H1 (cell line): ENCODE results near the gene ACO1. TPM values are rescaled to one million over a fixed set of nuclear protein-coding genes. Genes with fewer than 3 reads are reported as not detected.

ENCODE experiments used
- CTCF ChIA-PET: fragments of 300-600 bp; sonication (Branson Sonifier 250); formaldehyde crosslinking; loops from one replicate; lab custom pipeline; 2021; ENCODE audit not compliant: partially characterized antibody; lab: Charles Lee
- POLR2A ChIA-PET: fragments of 300-600 bp; sonication (Branson Sonifier 250); formaldehyde crosslinking; loops from one replicate; lab custom pipeline; 2021; ENCODE audit warnings: inconsistent platforms; ENCODE audit not compliant: partially characterized antibody; lab: Charles Lee
- DNase-seq, 2 experiments: peaks; one replicate each; pipeline versions ENCODE4 v3.0.0 to v3.0.0-alpha.2; 2010 to 2022; ENCODE audit warnings: low spot score in 2 of 2, low read depth in 1 of 2, mixed read lengths in 1 of 2
- FAIRE-seq: peaks from 2 replicates; lab custom pipeline; 2011; peaks lifted over from hg19 to GRCh38; lab: Jason Lieb, UNC
- H2AFZ ChIP-seq: 2 replicates; pipeline ENCODE4 v1.8.1; 2012; ENCODE audit warnings: low read length, inconsistent platforms
- H2AK5ac ChIP-seq: 2 replicates; pipeline ENCODE4 v1.6.1; 2013; ENCODE audit warnings: low read depth, low read length
- H2BK120ac ChIP-seq: replicated peaks from 2 replicates; pipeline ENCODE3; 2013; ENCODE audit warnings: low read depth, low read length, inconsistent platforms
- H2BK12ac ChIP-seq: 2 replicates; pipeline ENCODE4 v1.6.1; 2013; ENCODE audit warnings: low read depth, low read length
- H2BK15ac ChIP-seq: 2 replicates; pipeline ENCODE4 v1.6.1; 2013; ENCODE audit warnings: low read length
- H2BK20ac ChIP-seq: 2 replicates; pipeline ENCODE4 v1.6.1; 2013; ENCODE audit warnings: low read length
- H2BK5ac ChIP-seq: 2 replicates; pipeline ENCODE4 v1.6.1; 2013; ENCODE audit warnings: low read depth, low read length
- H3K14ac ChIP-seq: 2 replicates; pipeline ENCODE4 v1.6.1; 2013; ENCODE audit warnings: inconsistent platforms; ENCODE audit not compliant: insufficient read length
- H3K18ac ChIP-seq: 2 replicates; pipeline ENCODE4 v1.6.1; 2013; ENCODE audit warnings: low read length; ENCODE audit errors: extremely low read depth
- H3K23ac ChIP-seq: 2 replicates; pipeline ENCODE4 v1.6.1; 2013; ENCODE audit warnings: inconsistent platforms; ENCODE audit not compliant: insufficient read length
- H3K23me2 ChIP-seq: 2 replicates; pipeline ENCODE4 v1.6.1; 2013; ENCODE audit warnings: low read depth, low read length
- H3K27ac ChIP-seq: 2 replicates; pipeline ENCODE4 v1.6.1; 2011; ENCODE audit warnings: low read depth, low read length, inconsistent platforms
- H3K27me3 ChIP-seq, 4 experiments: replicated peaks in 1 of 4; 1 replicate in 1 of 4; 2 replicates in 3 of 4; pipeline versions ENCODE4 v1.6.1 to v1.8.1; 2011 to 2013; ENCODE audit warnings: low read length in 3 of 4, mild to moderate bottlenecking in 3 of 4, inconsistent platforms in 2 of 4, mixed read lengths in 2 of 4, moderate library complexity in 1 of 4; ENCODE audit not compliant: control insufficient read depth in 3 of 4, insufficient read depth in 3 of 4; ENCODE audit errors: extremely low read depth in 1 of 4
- H3K36me3 ChIP-seq, 4 experiments: 2 replicates each; pipeline versions ENCODE4 v1.6.1 to v1.8.1; 2011 to 2013; ENCODE audit warnings: mild to moderate bottlenecking in 4 of 4, low read length in 3 of 4, moderate library complexity in 2 of 4, control low read depth in 1 of 4, inconsistent platforms in 1 of 4; ENCODE audit not compliant: insufficient read depth in 4 of 4, control insufficient read depth in 2 of 4
- H3K4ac ChIP-seq: replicated peaks from 2 replicates; pipeline ENCODE3; 2013; ENCODE audit warnings: low read length, low read depth, mixed read lengths, inconsistent platforms; ENCODE audit not compliant: insufficient read length
- H3K4me1 ChIP-seq, 4 experiments: replicated peaks in 1 of 4; 1 replicate in 1 of 4; 2 replicates in 3 of 4; pipeline versions ENCODE4 v1.6.1 to v1.8.1; 2011 to 2013; ENCODE audit warnings: low read length in 3 of 4, inconsistent platforms in 2 of 4, mixed read lengths in 1 of 4; ENCODE audit not compliant: insufficient read depth in 4 of 4, control insufficient read depth in 3 of 4
- H3K4me2 ChIP-seq, 2 experiments: 2 replicates each; pipeline versions ENCODE4 v1.6.1 to v1.8.1; 2011 to 2013; ENCODE audit warnings: low read depth in 2 of 2, low read length in 2 of 2, control low read depth in 1 of 2, inconsistent platforms in 1 of 2, mild to moderate bottlenecking in 1 of 2; ENCODE audit not compliant: insufficient read depth in 1 of 2
- H3K4me3 ChIP-seq, 4 experiments: fragments of 200-600, 300-600 bp in 1 of 4; sonication (generic), shearing (Covaris generic), sonication (Bioruptor Twin) in 1 of 4; 2 replicates each; pipeline versions ENCODE4 v1.5.1 to v1.8.1; 2011 to 2016; ENCODE audit warnings: low read length in 4 of 4, low read depth in 3 of 4, control low read depth in 2 of 4, inconsistent platforms in 2 of 4, mild to moderate bottlenecking in 2 of 4, mixed read lengths in 1 of 4, moderate library complexity in 1 of 4; ENCODE audit not compliant: insufficient read depth in 2 of 4; ENCODE audit errors: extremely low read depth in 1 of 4
- H3K56ac ChIP-seq: replicated peaks from 2 replicates; pipeline ENCODE3; 2013; ENCODE audit warnings: low read depth, mild to moderate bottlenecking, mixed read lengths, low read length, inconsistent platforms; ENCODE audit not compliant: insufficient read length
- H3K79me1 ChIP-seq: 2 replicates; pipeline ENCODE4 v1.6.1; 2013; ENCODE audit warnings: low read depth, low read length, control low read depth
- H3K79me2 ChIP-seq, 2 experiments: 2 replicates each; pipeline versions ENCODE4 v1.6.1 to v1.8.1; 2012 to 2013; ENCODE audit warnings: low read length in 2 of 2, mild to moderate bottlenecking in 2 of 2, inconsistent platforms in 1 of 2; ENCODE audit not compliant: insufficient read depth in 2 of 2, control insufficient read depth in 1 of 2
- H3K9ac ChIP-seq, 4 experiments: replicated peaks in 1 of 4; 1 replicate in 1 of 4; 2 replicates in 3 of 4; pipeline versions ENCODE4 v1.6.1 to v1.8.1; 2011 to 2013; ENCODE audit warnings: low read depth in 3 of 4, low read length in 3 of 4, control low read depth in 2 of 4, mild to moderate bottlenecking in 2 of 4, moderate library complexity in 2 of 4, inconsistent platforms in 1 of 4; ENCODE audit errors: extremely low read depth in 1 of 4
- H3K9me3 ChIP-seq, 2 experiments: 2 replicates each; pipeline versions ENCODE4 v1.6.1 to v1.8.1; 2012 to 2013; ENCODE audit warnings: mild to moderate bottlenecking in 2 of 2, moderate library complexity in 2 of 2, control low read depth in 1 of 2, inconsistent platforms in 1 of 2, low read depth in 1 of 2, low read length in 1 of 2, mixed read lengths in 1 of 2; ENCODE audit not compliant: insufficient read depth in 2 of 2
- H4K20me1 ChIP-seq, 2 experiments: replicated peaks in 1 of 2; 2 replicates each; pipeline versions ENCODE3 to v1.8.1; 2011 to 2013; ENCODE audit warnings: inconsistent platforms in 2 of 2, low read length in 2 of 2, mild to moderate bottlenecking in 1 of 2; ENCODE audit not compliant: insufficient read depth in 2 of 2, control insufficient read depth in 1 of 2
- H4K5ac ChIP-seq: 2 replicates; pipeline ENCODE4 v1.6.1; 2013; ENCODE audit warnings: low read length, low read depth, mixed read lengths, inconsistent platforms; ENCODE audit not compliant: insufficient read length
- H4K8ac ChIP-seq: 2 replicates; pipeline ENCODE4 v1.8.0; 2013; ENCODE audit warnings: mild to moderate bottlenecking, moderate library complexity, low read length, inconsistent platforms; ENCODE audit not compliant: insufficient read depth; ENCODE audit errors: extremely low read depth
- H4K91ac ChIP-seq: replicated peaks from 2 replicates; pipeline ENCODE3; 2013; ENCODE audit warnings: low read length, mixed read lengths, inconsistent platforms; ENCODE audit not compliant: insufficient read length
- CHD1 ChIP-seq: IDR thresholded peaks from 2 replicates; pipeline ENCODE4 v1.6.1; 2012; ENCODE audit warnings: low read depth, low read length, improper control_type of control experiment
- EGR1 ChIP-seq: IDR thresholded peaks from 2 replicates; pipeline ENCODE4 v1.6.1; 2011; ENCODE audit warnings: low read depth, low read length, borderline replicate concordance
- EP300 ChIP-seq, 2 experiments: IDR thresholded peaks; 1 replicate in 1 of 2; 2 replicates in 1 of 2; pipeline ENCODE4 v1.6.1; 2011 to 2012; ENCODE audit warnings: low read depth in 2 of 2, low read length in 2 of 2, mild to moderate bottlenecking in 2 of 2, borderline replicate concordance in 1 of 2, inconsistent platforms in 1 of 2, moderate library complexity in 1 of 2
- GTF2F1 ChIP-seq: IDR thresholded peaks from 2 replicates; pipeline ENCODE4 v1.6.1; 2012; ENCODE audit warnings: low read depth, low read length, improper control_type of control experiment, borderline replicate concordance
- JUND ChIP-seq: IDR thresholded peaks from 2 replicates; pipeline ENCODE4 v1.6.1; 2011; ENCODE audit warnings: mild to moderate bottlenecking, improper control_type of control experiment, low read length
- NRF1 ChIP-seq: IDR thresholded peaks from 2 replicates; pipeline ENCODE4 v1.6.1; 2011; ENCODE audit warnings: mild to moderate bottlenecking, low read depth, low read length, improper control_type of control experiment
- POU5F1 ChIP-seq: IDR thresholded peaks from 2 replicates; pipeline ENCODE4 v1.6.1; 2011; ENCODE audit warnings: low read depth, mild to moderate bottlenecking, low read length, moderate library complexity
- RAD21 ChIP-seq, 2 experiments: IDR thresholded peaks in 1 of 2; conservative IDR thresholded peaks in 1 of 2; 2 replicates each; pipeline ENCODE4 v1.6.1; 2011; ENCODE audit warnings: low read depth in 2 of 2, low read length in 2 of 2, improper control_type of control experiment in 1 of 2, inconsistent platforms in 1 of 2, mild to moderate bottlenecking in 1 of 2, moderate library complexity in 1 of 2
- RFX5 ChIP-seq: IDR thresholded peaks from 2 replicates; pipeline ENCODE4 v1.6.1; 2011; ENCODE audit warnings: low read depth, low read length, improper control_type of control experiment, borderline replicate concordance
- SP1 ChIP-seq: IDR thresholded peaks from 2 replicates; pipeline ENCODE4 v1.6.1; 2011; ENCODE audit warnings: low read depth, low read length
- SUZ12 ChIP-seq: fragments of 200-600 bp; sonication (generic); IDR thresholded peaks from 2 replicates; pipeline ENCODE4 v1.6.1; 2012; ENCODE audit warnings: mild to moderate bottlenecking, inconsistent platforms, low read length, moderate library complexity, mixed read lengths
- TAF1 ChIP-seq: IDR thresholded peaks from 2 replicates; pipeline ENCODE4 v1.6.1; 2011; ENCODE audit warnings: mild to moderate bottlenecking, low read depth, low read length
- TAF7 ChIP-seq: optimal IDR thresholded peaks from 2 replicates; pipeline ENCODE3; 2011; ENCODE audit warnings: low read depth, mild to moderate bottlenecking, inconsistent platforms, low read length, moderate library complexity, borderline replicate concordance
- TBP ChIP-seq: IDR thresholded peaks from 2 replicates; pipeline ENCODE4 v1.6.1; 2011; ENCODE audit warnings: low read depth, low read length, improper control_type of control experiment
- polyA plus RNA-seq, 7 experiments: library from polyadenylated mRNA; depleted of rRNA in 3 of 7; stranded (reverse) in 5 of 7; unstranded in 2 of 7; fragments of >200 nt in 5 of 7; fragments of 200-250 nt in 2 of 7; gene quantifications; 1 replicate in 5 of 7; 2 replicates in 1 of 7; 4 replicates in 1 of 7; pipeline versions ENCODE4 v1.2.1 to v1.2.3, GENCODE V29; 2011 to 2013; ENCODE audit warnings: missing spikeins in 2 of 7, mixed read lengths in 2 of 7
- total RNA-seq: library from RNA; stranded (reverse); fragmentation: NEBNext Ultra II Directional; extraction: Animal tissue kit (Norgen Biotek cat#: 25700); gene quantifications from 2 replicates; pipeline ENCODE4 v1.2.1, GENCODE V29; 2021
- TF ChIP-seq, protein P1 (sequence below): IDR thresholded peaks from 2 replicates; pipeline ENCODE4 v1.6.1; 2012; ENCODE audit warnings: inconsistent platforms

Gene ACO1
- total and polyA plus RNA-seq, 2 of the 8 experiments (the other 6 are each of a cell fraction or from before 2014, with no cell fraction given), result 39.3 to 49.8 TPM

DNA sequence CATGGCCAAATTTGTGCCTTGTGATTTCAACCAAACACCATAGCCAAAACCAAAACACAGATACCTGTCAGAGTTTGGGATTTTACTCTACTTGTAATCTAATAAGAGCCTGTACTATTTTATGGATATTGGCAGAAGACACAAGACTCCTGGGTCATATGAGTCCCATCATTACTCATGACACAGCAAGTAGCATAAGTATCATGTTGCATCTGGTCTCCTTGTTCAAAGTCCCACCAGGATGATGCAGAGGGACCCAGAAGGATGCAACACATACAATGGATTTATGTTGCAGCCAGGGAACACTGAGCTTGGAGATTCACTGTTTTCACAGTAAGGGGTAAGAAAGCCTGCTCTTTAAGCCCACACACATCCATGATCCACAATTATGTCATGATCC is 13.2 kb upstream of the ACO1 start:
- Histone ChIP-seq H3K4ac (no peak overlapping the region), H2BK120ac (no peak overlapping the region), H3K23ac (no peak overlapping the region), H2BK15ac (no peak overlapping the region), H2AK5ac (no peak overlapping the region), H2BK12ac (no peak overlapping the region), H3K79me1 (no peaks in the 10 kb centered on the region), H2BK20ac (no peak overlapping the region), H3K4me2 (no peak overlapping the region), H3K36me3 (no peaks in the 10 kb centered on the region), H2BK5ac (no peak overlapping the region), H3K27me3 (no peaks in the 10 kb centered on the region), H4K8ac (no peak overlapping the region), H3K27ac (no peak overlapping the region), H3K56ac (no peak overlapping the region), H3K4me3 (no peak overlapping the region), H4K20me1 (no peaks in the 10 kb centered on the region), H3K4me1 (peaks cover 0 to 4% (median 0%) of the 10 kb centered on the region in 4 experiments; a peak in 1 of 7 replicates), H3K18ac (no peak overlapping the region), H4K5ac (no peak overlapping the region), H2AFZ (no peak overlapping the region), H3K79me2 (no peaks in the 10 kb centered on the region), H3K9me3 (no peaks in the 10 kb centered on the region; a peak in 1 of 4 replicates), H3K14ac (no peak overlapping the region), H3K9ac (no peak overlapping the region), H3K23me2 (no peaks in the 10 kb centered on the region), H4K91ac (no peak overlapping the region)
- FAIRE-seq (no peak), DNase-seq (no peak)
- ChIA-PET CTCF (interaction anchor here (0.5 kb wide), 1 partner anchor 407 kb away, joined by 3 read pairs; no protein-coding TSS in a partner anchor), POLR2A (no interaction called here)
- no peak for TF ChIP-seq SP1
- TF ChIP-seq TAF7, result no peak
- TF ChIP-seq RFX5, result no peak
- no peak for TF ChIP-seq NRF1
- no peak for TF ChIP-seq TAF1
- no peak for TF ChIP-seq GTF2F1
- TF ChIP-seq EGR1, result no peak
- TF ChIP-seq RAD21 (IDR thresholded peaks at IDR 0.05 in 1 of 2, conservative IDR thresholded peaks at IDR 0.05 in 1 of 2; ENCODE audit: low read depth in 2 of 2, low read length in 2 of 2), result no peak
- no peak for TF ChIP-seq CHD1
- no peak for TF ChIP-seq JUND
- TF ChIP-seq SUZ12, result no peak
- TF ChIP-seq, protein P1, sequence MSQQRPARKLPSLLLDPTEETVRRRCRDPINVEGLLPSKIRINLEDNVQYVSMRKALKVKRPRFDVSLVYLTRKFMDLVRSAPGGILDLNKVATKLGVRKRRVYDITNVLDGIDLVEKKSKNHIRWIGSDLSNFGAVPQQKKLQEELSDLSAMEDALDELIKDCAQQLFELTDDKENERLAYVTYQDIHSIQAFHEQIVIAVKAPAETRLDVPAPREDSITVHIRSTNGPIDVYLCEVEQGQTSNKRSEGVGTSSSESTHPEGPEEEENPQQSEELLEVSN, result no peak
- TF ChIP-seq POU5F1, result no peak
- no peak for TF ChIP-seq EP300 (IDR thresholded peaks at IDR 0.05; ENCODE audit: borderline replicate concordance in 1 of 2, low read depth in 2 of 2, low read length in 2 of 2)
- no peak for TF ChIP-seq TBP
